SK-N-SH treated with all-trans-retinoic acid at 6 μM for 48 hours (cell line): ENCODE measurements around the gene GPD1.

Experiments
- ATAC-seq: fragments of 200-7000 bp; cut with Tn5 transposase; 3 replicates; pipeline ENCODE4 v1.9.1; 2020; ENCODE audit warnings: mild to moderate bottlenecking, moderate library complexity
- ARNTL ChIP-seq: fragments of 450-650 bp; formaldehyde crosslinking; IDR thresholded peaks from 2 replicates; pipeline ENCODE4 v1.5.0; 2020; ENCODE audit warnings: low read depth, mild to moderate bottlenecking, moderate library complexity, borderline replicate concordance
- BACH2 ChIP-seq: fragments of 250-450 bp; sonication (Bioruptor Pico); IDR thresholded peaks from 2 replicates; pipeline ENCODE4 v1.9.0; 2021; ENCODE audit warnings: mild to moderate bottlenecking, borderline replicate concordance
- CREB5 ChIP-seq: fragments of 250-450 bp; sonication (Bioruptor Pico); IDR thresholded peaks from 2 replicates; pipeline ENCODE4 v1.5.1; 2020; ENCODE audit warnings: low read depth, mild to moderate bottlenecking, moderate library complexity
- CSDC2 ChIP-seq: fragments of 250-450 bp; sonication (Bioruptor Pico); IDR thresholded peaks from 2 replicates; pipeline ENCODE4 v1.5.0; 2020; ENCODE audit warnings: mild to moderate bottlenecking, moderate library complexity
- ESRRG ChIP-seq: fragments of 250-450 bp; sonication (Bioruptor Pico); IDR thresholded peaks from 2 replicates; pipeline ENCODE4 v1.6.1; 2021; ENCODE audit warnings: mild to moderate bottlenecking
- GLIS3 ChIP-seq: fragments of 250-450 bp; sonication (Bioruptor Pico); IDR thresholded peaks from 2 replicates; pipeline ENCODE4 v1.5.0; 2020; ENCODE audit warnings: mild to moderate bottlenecking, moderate library complexity
- ISL1 ChIP-seq: fragments of 250-450 bp; sonication (Bioruptor Pico); IDR thresholded peaks from 2 replicates; pipeline ENCODE4 v2.1.2; 2022; ENCODE audit warnings: mild to moderate bottlenecking, moderate library complexity
- OSR1 ChIP-seq: fragments of 250-450 bp; sonication (Bioruptor Pico); IDR thresholded peaks from 2 replicates; pipeline ENCODE4 v1.8.0; 2022; ENCODE audit warnings: moderate library complexity, mild to moderate bottlenecking, inconsistent platforms
- PATZ1 ChIP-seq: fragments of 250-450 bp; sonication (Bioruptor Pico); IDR thresholded peaks from 2 replicates; pipeline ENCODE4 v1.8.0; 2020; ENCODE audit warnings: mild to moderate bottlenecking, moderate library complexity, borderline replicate concordance
- POU6F1 ChIP-seq: fragments of 250-450 bp; sonication (Bioruptor Pico); IDR thresholded peaks from 2 replicates; pipeline ENCODE4 v1.8.0; 2021; ENCODE audit warnings: low read depth, mild to moderate bottlenecking, moderate library complexity, borderline replicate concordance
- PPARA ChIP-seq: fragments of 250-450 bp; sonication (Bioruptor Pico); IDR thresholded peaks from 2 replicates; pipeline ENCODE4 v1.5.0; 2020; ENCODE audit warnings: mild to moderate bottlenecking, borderline replicate concordance
- SNAI2 ChIP-seq: fragments of 250-450 bp; sonication (Bioruptor Pico); IDR thresholded peaks from 2 replicates; pipeline ENCODE4 v1.5.0; 2020; ENCODE audit warnings: mild to moderate bottlenecking, moderate library complexity
- TCF4 ChIP-seq: fragments of 250-450 bp; sonication (Bioruptor Pico); IDR thresholded peaks from 2 replicates; pipeline ENCODE4 v1.8.0; 2021; ENCODE audit warnings: mild to moderate bottlenecking, moderate library complexity, borderline replicate concordance
- TOX ChIP-seq: fragments of 250-450 bp; sonication (Bioruptor Pico); IDR thresholded peaks from 2 replicates; pipeline ENCODE4 v1.8.0; 2021; ENCODE audit warnings: mild to moderate bottlenecking, moderate library complexity, borderline replicate concordance
- TSHZ2 ChIP-seq: fragments of 250-450 bp; sonication (Bioruptor Pico); IDR thresholded peaks from 2 replicates; pipeline ENCODE4 v1.5.0; 2020; ENCODE audit warnings: mild to moderate bottlenecking, moderate library complexity
- ZC3H10 ChIP-seq: fragments of 250-450 bp; sonication (Bioruptor Pico); IDR thresholded peaks from 2 replicates; pipeline ENCODE4 v1.5.1; 2021; ENCODE audit warnings: mild to moderate bottlenecking, moderate library complexity
- ZFP3 ChIP-seq: fragments of 250-450 bp; sonication (Bioruptor Pico); IDR thresholded peaks from 2 replicates; pipeline ENCODE4 v1.5.0; 2020; ENCODE audit warnings: mild to moderate bottlenecking, moderate library complexity
- ZFP30 ChIP-seq: fragments of 450-650 bp; formaldehyde crosslinking; IDR thresholded peaks from 2 replicates; pipeline ENCODE4 v1.5.0; 2022; ENCODE audit warnings: mild to moderate bottlenecking, moderate library complexity
- ZNF70 ChIP-seq: fragments of 450-650 bp; formaldehyde crosslinking; IDR thresholded peaks from 2 replicates; pipeline ENCODE4 v1.5.0; 2020; ENCODE audit warnings: mild to moderate bottlenecking, moderate library complexity
- ZNF8 ChIP-seq: fragments of 450-650 bp; formaldehyde crosslinking; IDR thresholded peaks from 2 replicates; pipeline ENCODE4 v1.5.0; 2020; ENCODE audit warnings: mild to moderate bottlenecking, moderate library complexity

The GPD1 gene

GRCh38 chr12:50074936-50075807 is 28.6 kb upstream of the GPD1 start:
- peak; percentile 97 for ATAC-seq
- TF ChIP-seq TOX (CRISPR knock-in tag) (no peak), POU6F1 (CRISPR knock-in tag) (no peak), OSR1 (no peak), TSHZ2 (CRISPR knock-in tag) (no peak), TCF4 (no peak), PPARA (CRISPR knock-in tag) (no peak), GLIS3 (CRISPR knock-in tag) (no peak), ZFP30 (CRISPR knock-in tag) (no peak), CSDC2 (no peak), ZFP3 (no peak), ISL1 (CRISPR knock-in tag) (no peak), ARNTL (CRISPR knock-in tag) (no peak)

- ATAC-seq, result no peak
- no peak for TF ChIP-seq TOX (CRISPR knock-in tag)
- no peak for TF ChIP-seq ZC3H10
- no peak for TF ChIP-seq ISL1 (CRISPR knock-in tag)
- no peak for TF ChIP-seq ZNF70 (CRISPR knock-in tag)
- TF ChIP-seq SNAI2 (CRISPR knock-in tag), result no peak
- TF ChIP-seq CREB5 (CRISPR knock-in tag), result no peak
- no peak for TF ChIP-seq ARNTL (CRISPR knock-in tag)
- TF ChIP-seq ZNF8 (CRISPR knock-in tag), result no peak
- no peak for TF ChIP-seq TSHZ2 (CRISPR knock-in tag)
- no peak for TF ChIP-seq TCF4
- no peak for TF ChIP-seq CSDC2
- no peak for TF ChIP-seq ZFP3
- TF ChIP-seq BACH2 (CRISPR knock-in tag), result no peak
- TF ChIP-seq ZFP30 (CRISPR knock-in tag), result no peak
- TF ChIP-seq PATZ1 (CRISPR knock-in tag), result no peak
- TF ChIP-seq OSR1, result no peak
- no peak for TF ChIP-seq GLIS3 (CRISPR knock-in tag)
- TF ChIP-seq ESRRG (CRISPR knock-in tag), result no peak
These were observed 28.0 kb upstream of the GPD1 start for GRCh38 chr12:50075808-50076170.
